Measurements from ENCODE around the gene TGFB2. TPM values are rescaled to one million over a fixed set of nuclear protein-coding genes. Genes with fewer than 3 reads are reported as not detected.

The TGFB2 gene
- total RNA-seq, 1 donor: 36.3 TPM

DNA sequence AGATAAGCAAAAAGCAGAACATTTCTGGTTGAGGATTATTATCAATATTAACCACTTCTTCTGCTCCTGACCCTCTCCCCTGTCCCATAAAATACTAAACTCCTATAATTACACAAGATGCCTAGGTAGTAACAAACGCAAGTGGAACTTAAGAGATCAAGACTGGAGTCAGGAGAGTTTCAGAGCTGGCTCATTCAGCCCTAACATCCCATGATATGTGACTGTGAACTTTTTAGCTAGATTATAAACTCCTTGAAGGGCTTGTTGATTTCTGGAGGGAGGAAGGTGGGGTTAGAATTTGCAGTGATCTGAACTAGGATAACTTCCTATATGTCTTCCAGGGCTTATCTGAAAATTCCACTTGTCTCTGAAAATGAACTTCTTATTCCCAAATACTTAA, 130.6 kb downstream of the TGFB2 start:
- TF ChIP-seq, protein P1, sequence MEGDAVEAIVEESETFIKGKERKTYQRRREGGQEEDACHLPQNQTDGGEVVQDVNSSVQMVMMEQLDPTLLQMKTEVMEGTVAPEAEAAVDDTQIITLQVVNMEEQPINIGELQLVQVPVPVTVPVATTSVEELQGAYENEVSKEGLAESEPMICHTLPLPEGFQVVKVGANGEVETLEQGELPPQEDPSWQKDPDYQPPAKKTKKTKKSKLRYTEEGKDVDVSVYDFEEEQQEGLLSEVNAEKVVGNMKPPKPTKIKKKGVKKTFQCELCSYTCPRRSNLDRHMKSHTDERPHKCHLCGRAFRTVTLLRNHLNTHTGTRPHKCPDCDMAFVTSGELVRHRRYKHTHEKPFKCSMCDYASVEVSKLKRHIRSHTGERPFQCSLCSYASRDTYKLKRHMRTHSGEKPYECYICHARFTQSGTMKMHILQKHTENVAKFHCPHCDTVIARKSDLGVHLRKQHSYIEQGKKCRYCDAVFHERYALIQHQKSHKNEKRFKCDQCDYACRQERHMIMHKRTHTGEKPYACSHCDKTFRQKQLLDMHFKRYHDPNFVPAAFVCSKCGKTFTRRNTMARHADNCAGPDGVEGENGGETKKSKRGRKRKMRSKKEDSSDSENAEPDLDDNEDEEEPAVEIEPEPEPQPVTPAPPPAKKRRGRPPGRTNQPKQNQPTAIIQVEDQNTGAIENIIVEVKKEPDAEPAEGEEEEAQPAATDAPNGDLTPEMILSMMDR (IDR thresholded peaks at IDR 0.05; ENCODE audit: insufficient read depth, low read depth, low read length): no peak
- DNase-seq (ENCODE audit: low read depth): no peak
- no peak overlapping the region for H3K4me3 ChIP-seq (ENCODE audit: low read depth, low read length)

DNA sequence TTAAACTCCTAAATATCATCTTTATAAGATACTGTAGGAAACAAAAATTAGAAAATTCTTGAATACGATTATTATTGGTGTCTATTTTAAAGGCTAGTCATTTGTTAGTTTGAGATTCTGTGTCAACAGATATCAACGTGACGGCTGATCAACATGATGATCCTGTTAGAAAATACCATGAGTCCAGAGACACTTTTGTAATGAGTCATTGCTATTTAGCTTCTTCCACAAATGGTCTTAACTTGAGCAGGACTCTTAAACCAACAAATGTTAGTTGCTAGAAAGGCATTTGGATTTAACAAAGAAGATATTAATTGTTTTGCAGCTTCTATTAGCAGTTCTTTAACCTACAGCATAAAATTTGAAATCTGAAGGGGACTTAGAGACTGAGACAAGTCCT, 131.2 kb downstream of the TGFB2 start:
- no peak overlapping the region for H3K4me3 ChIP-seq (ENCODE audit: low read depth, low read length)
- TF ChIP-seq, protein P1 (IDR thresholded peaks at IDR 0.05; ENCODE audit: insufficient read depth, low read depth, low read length): no peak
- peak; percentile 69 for DNase-seq (ENCODE audit: low read depth)

DNA sequence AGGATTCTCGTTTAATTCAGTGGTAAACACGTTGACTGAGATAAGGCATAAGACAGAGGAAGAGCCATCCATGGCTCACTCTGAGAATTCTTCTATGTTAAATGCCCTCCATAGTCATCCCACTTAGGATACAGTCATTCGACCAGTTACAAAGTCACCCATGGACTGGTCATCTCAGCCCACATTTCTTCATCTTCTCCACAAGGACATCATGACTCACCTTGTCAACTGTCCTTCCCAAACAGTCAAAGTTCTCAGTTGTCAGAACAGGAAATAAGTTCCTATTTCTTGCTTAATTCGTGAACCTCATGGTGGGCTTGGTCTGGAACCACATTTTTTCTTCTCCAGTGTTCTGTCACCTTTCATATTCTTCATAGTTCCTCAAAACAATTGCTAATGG, 133.2 kb downstream of the TGFB2 start:
- TF ChIP-seq, protein P1 (IDR thresholded peaks at IDR 0.05; ENCODE audit: insufficient read depth, low read depth, low read length): no peak
- DNase-seq (ENCODE audit: low read depth): no peak
- H3K4me3 ChIP-seq (ENCODE audit: low read depth, low read length): no peak overlapping the region

DNA sequence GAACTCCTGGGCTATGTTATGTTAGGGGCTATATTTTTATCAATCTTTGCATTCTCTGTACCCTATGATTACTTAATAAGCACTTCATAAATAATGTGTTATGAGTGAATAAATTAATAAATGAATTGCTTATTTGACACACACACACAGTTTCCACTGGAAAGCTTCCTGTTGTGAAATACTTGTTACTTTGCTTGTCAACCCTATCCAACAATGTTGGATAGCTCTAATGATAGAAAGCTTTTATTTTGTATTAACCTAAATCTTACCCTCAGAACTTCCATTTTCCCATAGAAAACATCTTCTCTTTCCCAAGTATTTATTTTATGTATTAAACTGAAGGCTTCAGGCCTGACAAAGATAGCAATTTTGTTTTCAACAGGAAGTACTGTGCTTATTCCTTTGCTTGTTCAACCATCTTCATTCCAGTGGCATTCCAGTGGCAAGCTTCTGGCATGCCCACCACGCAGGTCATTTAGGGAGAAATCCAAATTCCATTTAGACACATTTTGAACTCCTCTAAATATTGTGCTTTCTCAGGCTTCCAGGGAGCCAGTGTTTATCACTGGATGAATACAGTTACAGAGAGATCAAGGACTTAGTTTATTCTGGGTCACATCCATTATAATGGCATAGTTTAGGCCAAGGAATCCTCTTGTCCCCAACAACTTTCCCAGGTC, 134.4 kb downstream of the TGFB2 start:
- TF ChIP-seq, protein P1 (IDR thresholded peaks at IDR 0.05; ENCODE audit: insufficient read depth, low read depth, low read length): no peak
- peak; percentile 66 for DNase-seq (ENCODE audit: low read depth)
- H3K4me3 ChIP-seq (ENCODE audit: low read depth, low read length): no peak overlapping the region

DNA sequence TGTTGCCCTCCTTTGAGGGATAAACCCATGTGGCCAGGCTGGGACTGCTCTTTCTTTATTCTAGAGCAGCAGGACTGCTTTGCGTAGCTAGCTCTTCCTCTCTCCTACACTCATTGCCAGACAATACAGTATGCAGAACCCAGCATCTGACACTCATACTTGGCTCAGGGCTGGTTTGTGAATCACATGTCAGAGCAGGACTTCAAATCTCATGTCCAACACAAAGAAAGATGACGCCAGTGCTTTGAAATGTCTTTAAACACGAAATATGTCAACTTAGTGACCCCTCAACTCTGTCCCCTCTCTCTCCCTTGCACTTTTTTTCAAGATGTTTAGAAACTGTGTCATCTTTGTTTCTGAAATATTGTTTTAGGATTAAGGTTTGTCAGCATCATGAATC, 135.0 kb downstream of the TGFB2 start:
- no peak overlapping the region for H3K4me3 ChIP-seq (ENCODE audit: low read depth, low read length)
- peak; percentile 77 for DNase-seq (ENCODE audit: low read depth)
- TF ChIP-seq, protein P1 (IDR thresholded peaks at IDR 0.05; ENCODE audit: insufficient read depth, low read depth, low read length): no peak

DNA sequence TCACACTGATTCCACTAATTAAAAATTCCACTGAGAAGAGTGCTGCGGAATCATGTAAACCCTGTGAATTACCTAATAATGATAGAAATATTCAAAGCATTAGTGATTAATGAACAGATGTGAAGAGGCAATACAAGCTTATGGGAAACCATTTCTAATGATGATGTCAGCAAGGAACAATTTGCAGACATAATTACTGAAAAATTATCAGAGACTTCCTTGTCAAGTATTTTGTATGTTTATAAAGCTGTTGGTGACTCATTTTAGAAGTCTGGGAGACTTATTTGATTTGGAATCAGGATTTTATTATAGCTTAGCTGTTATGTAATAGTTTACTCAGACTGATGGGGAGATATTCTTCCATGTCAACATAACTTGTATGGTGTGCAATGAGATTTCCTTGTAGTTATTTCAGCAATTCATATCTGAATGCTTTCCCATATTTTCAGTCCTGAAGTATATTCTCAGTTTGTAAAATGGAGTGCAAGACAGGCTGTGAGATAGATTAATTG, 135.5 kb downstream of the TGFB2 start:
- H3K4me3 ChIP-seq (ENCODE audit: low read depth, low read length): no peak overlapping the region
- DNase-seq (ENCODE audit: low read depth): peak; percentile 95
- TF ChIP-seq, protein P1 (IDR thresholded peaks at IDR 0.05; ENCODE audit: insufficient read depth, low read depth, low read length): no peak

All from fibroblast of villous mesenchyme (primary cell).